CD8-positive, alpha-beta memory T cell (primary cell): ENCODE measurements around the gene PRR12. TPM values are rescaled to one million over a fixed set of nuclear protein-coding genes. Genes with fewer than 3 reads are reported as not detected.
A peak's percentile ranks its signal among the peaks of the same experiment; 100 is the strongest.

Source experiments
- CTCF ChIA-PET: fragments of 350-600 bp; sonication (Branson Sonifier 250); formaldehyde crosslinking; loops from one replicate; lab custom pipeline; 2021; ENCODE audit warnings: antibody characterized with exemption; lab: Charles Lee
- POLR2A ChIA-PET: fragments of 350-600 bp; sonication (Branson Sonifier 250); formaldehyde crosslinking; loops from one replicate; lab custom pipeline; 2021; ENCODE audit warnings: antibody characterized with exemption; lab: Charles Lee
- DNase-seq, 5 donors: peaks; one replicate each; pipeline versions ENCODE4 v3.0.0 to v3.0.0-alpha.2; 2020 to 2022; ENCODE audit warnings: mixed read lengths in 1 of 5
- H3K27ac ChIP-seq: one replicate; pipeline ENCODE4 v1.7.0; 2013; ENCODE audit warnings: low read depth, mild to moderate bottlenecking, low read length, moderate library complexity
- H3K27me3 ChIP-seq: 2 replicates; pipeline ENCODE4 v1.7.0; 2013; ENCODE audit warnings: low read length, mild to moderate bottlenecking; ENCODE audit not compliant: insufficient read depth, poor library complexity, severe bottlenecking
- H3K36me3 ChIP-seq: 2 replicates; pipeline ENCODE4 v1.7.0; 2013; ENCODE audit warnings: mild to moderate bottlenecking, low read length, moderate library complexity; ENCODE audit not compliant: insufficient read depth
- H3K4me1 ChIP-seq: 2 replicates; pipeline ENCODE4 v1.7.0; 2013; ENCODE audit warnings: mild to moderate bottlenecking, low read length, moderate library complexity; ENCODE audit not compliant: insufficient read depth
- H3K4me3 ChIP-seq: 2 replicates; pipeline ENCODE4 v1.7.0; 2013; ENCODE audit warnings: mild to moderate bottlenecking, low read length
- H3K9me3 ChIP-seq: 2 replicates; pipeline ENCODE4 v1.7.0; 2013; ENCODE audit warnings: mild to moderate bottlenecking, low read length
- H3K27ac Mint-ChIP-seq, 8 donors: one replicate each; pipeline ENCODE4 v1.8.0; 2020 to 2021; ENCODE audit warnings: mixed read lengths in 8 of 8, mild to moderate bottlenecking in 6 of 8, inconsistent platforms in 3 of 8, moderate library complexity in 3 of 8
- H3K27me3 Mint-ChIP-seq, 2 donors: one replicate each; pipeline ENCODE4 v1.8.0; 2020 to 2021; ENCODE audit warnings: mixed read lengths in 2 of 2, mild to moderate bottlenecking in 1 of 2, moderate library complexity in 1 of 2
- H3K36me3 Mint-ChIP-seq, 3 donors: one replicate each; pipeline ENCODE4 v1.8.0; 2020 to 2021; ENCODE audit warnings: mixed read lengths in 3 of 3, inconsistent platforms in 1 of 3, mild to moderate bottlenecking in 1 of 3
- H3K4me1 Mint-ChIP-seq, 3 donors: one replicate each; pipeline ENCODE4 v1.8.0; 2020 to 2021; ENCODE audit warnings: mixed read lengths in 3 of 3, inconsistent platforms in 1 of 3, mild to moderate bottlenecking in 1 of 3
- H3K4me3 Mint-ChIP-seq, 7 donors: one replicate each; pipeline ENCODE4 v1.8.0; 2020 to 2021; ENCODE audit warnings: mixed read lengths in 7 of 7, mild to moderate bottlenecking in 6 of 7, moderate library complexity in 4 of 7, inconsistent platforms in 2 of 7
- H3K9me3 Mint-ChIP-seq, 5 donors: one replicate each; pipeline ENCODE4 v1.8.0; 2020 to 2022; ENCODE audit warnings: mixed read lengths in 5 of 5, mild to moderate bottlenecking in 3 of 5, moderate library complexity in 2 of 5, inconsistent platforms in 1 of 5
- polyA plus RNA-seq: library from polyadenylated mRNA; unstranded; fragments of 300-500 nt; fragmentation: Illumina TruSeq; gene quantifications from one replicate; pipeline ENCODE4 v1.2.3, GENCODE V29; 2021
- total RNA-seq, 2 experiments: library from RNA; stranded (reverse); gene quantifications; one replicate each; pipeline ENCODE4 v1.2.3, GENCODE V29; 2021

The PRR12 gene
- total and polyA plus RNA-seq, 3 experiments from 2014 or later = 0.81 to 27.5 (median 25.9) TPM

- CTCF ChIA-PET = interaction anchor here (2.1 kb wide), 1 partner anchor 12 kb away, joined by 7 read pairs; no protein-coding TSS in a partner anchor
- Mint-ChIP-seq H3K27me3 (no peaks in the 10 kb centered on the region), H3K4me3 (peak overlapping the region in 1 of 7 donors; percentile 54), H3K9me3 (no peaks in the 10 kb centered on the region), H3K36me3 (peaks cover 0 to 88% (median 4%) of the 10 kb centered on the region in 3 donors), H3K27ac (peak overlapping the region in 3 of 8 donors; percentile 29 to 63 (median 62)), H3K4me1 (peaks cover 19 to 40% (median 21%) of the 10 kb centered on the region in 3 donors)
- H3K27ac ChIP-seq = no peak overlapping the region
- POLR2A ChIA-PET = interaction anchor here (1.0 kb wide), 1 partner anchor 16 kb away, joined by 3 read pairs; no protein-coding TSS in a partner anchor
- peaks cover 22% of the 10 kb centered on the region for H3K4me1 ChIP-seq
- no peak for DNase-seq
- no peak overlapping the region for H3K4me3 ChIP-seq
- no peaks in the 10 kb centered on the region for H3K9me3 ChIP-seq
- H3K36me3 ChIP-seq = peaks cover 45% of the 10 kb centered on the region
- no peaks in the 10 kb centered on the region for H3K27me3 ChIP-seq
Measured at GRCh38 chr19:49660338-49660961, 69.5 kb downstream of the PRR12 start.

GRCh38 chr19:49662011-49662410 is 71.0 kb downstream of the PRR12 start:
- DNase-seq = no peak
- H3K27ac Mint-ChIP-seq = peak overlapping the region in 4 of 8 donors; percentile 8 to 61 (median 27)
- no peaks in the 10 kb centered on the region for H3K9me3 Mint-ChIP-seq
- H3K9me3 ChIP-seq = no peaks in the 10 kb centered on the region
- H3K36me3 ChIP-seq = peaks cover 33% of the 10 kb centered on the region
- ChIA-PET POLR2A (interaction anchor here (3.9 kb wide), 1 partner anchor 20 kb away, joined by 61 read pairs; the partner anchor contains the start of genes RRAS and SCAF1), CTCF (no interaction called here)
- no peaks in the 10 kb centered on the region for H3K27me3 ChIP-seq
- no peaks in the 10 kb centered on the region for H3K27me3 Mint-ChIP-seq
- no peak overlapping the region for H3K4me3 ChIP-seq
- peak overlapping the region in 3 of 7 donors; percentile 10 to 48 (median 11) for H3K4me3 Mint-ChIP-seq
- peaks cover 29% of the 10 kb centered on the region for H3K4me1 ChIP-seq
- peaks cover 28 to 54% (median 33%) of the 10 kb centered on the region in 3 donors for H3K4me1 Mint-ChIP-seq
- no peak overlapping the region for H3K27ac ChIP-seq
- peaks cover 0 to 76% (median 4%) of the 10 kb centered on the region in 3 donors for H3K36me3 Mint-ChIP-seq

GRCh38 chr19:49663224-49663623 is 72.2 kb downstream of the PRR12 start:
- Histone ChIP-seq H3K9me3 (no peaks in the 10 kb centered on the region), H3K27ac (peak overlapping the region; percentile 77), H3K27me3 (no peaks in the 10 kb centered on the region), H3K36me3 (peaks cover 33% of the 10 kb centered on the region), H3K4me3 (peak overlapping the region; percentile 99), H3K4me1 (peaks cover 29% of the 10 kb centered on the region)
- ChIA-PET POLR2A (interaction anchor here (0.7 to 3.9 kb wide), 5 partner anchors 11 to 671 kb away, joined by 4 to 61 read pairs (median 14); partner anchors contain the start of genes PRMT1, RRAS and SCAF1), CTCF (interaction anchor here (1.4 to 3.7 kb wide), 3 partner anchors 11 to 22 kb away, joined by 3 to 26 read pairs (median 13); partner anchors contain the start of genes RRAS and SCAF1)
- DNase-seq = no peak
- H3K27me3 Mint-ChIP-seq = no peaks in the 10 kb centered on the region
- peak overlapping the region; percentile 95 to 99 (median 97) for H3K4me3 Mint-ChIP-seq
- peaks cover 31 to 55% (median 40%) of the 10 kb centered on the region in 3 donors for H3K4me1 Mint-ChIP-seq
- H3K27ac Mint-ChIP-seq = peak overlapping the region; percentile 74 to 100 (median 98)
- no peaks in the 10 kb centered on the region for H3K9me3 Mint-ChIP-seq
- H3K36me3 Mint-ChIP-seq = peaks cover 0 to 70% (median 4%) of the 10 kb centered on the region in 3 donors

- no peaks in the 10 kb centered on the region for H3K27me3 Mint-ChIP-seq
- H3K9me3 Mint-ChIP-seq = no peaks in the 10 kb centered on the region
- ChIA-PET POLR2A (interaction anchor here (0.6 to 3.9 kb wide), 13 partner anchors 10 to 672 kb away, joined by 3 to 61 read pairs (median 4); partner anchors contain the start of genes NOSIP, PRMT1, PRRG2 and RRAS), CTCF (interaction anchor here (0.8 to 3.7 kb wide), 6 partner anchors 10 to 159 kb away, joined by 3 to 26 read pairs (median 5); partner anchors contain the start of genes RRAS and SCAF1)
- Histone ChIP-seq H3K36me3 (peaks cover 25% of the 10 kb centered on the region), H3K9me3 (no peaks in the 10 kb centered on the region), H3K27ac (peak overlapping the region; percentile 77), H3K4me1 (peaks cover 29% of the 10 kb centered on the region), H3K4me3 (peak overlapping the region; percentile 99), H3K27me3 (no peaks in the 10 kb centered on the region)
- H3K4me1 Mint-ChIP-seq = peaks cover 31 to 52% (median 40%) of the 10 kb centered on the region in 3 donors
- peak overlapping the region; percentile 95 to 99 (median 97) for H3K4me3 Mint-ChIP-seq
- peaks cover 0 to 60% (median 4%) of the 10 kb centered on the region in 3 donors for H3K36me3 Mint-ChIP-seq
- H3K27ac Mint-ChIP-seq = peak overlapping the region; percentile 74 to 100 (median 98)
- peak; percentile 82 to 96 (median 89) for DNase-seq
Measured at GRCh38 chr19:49664171-49665035, 73.4 kb downstream of the PRR12 start.

GRCh38 chr19:49665036-49665350 is 74.0 kb downstream of the PRR12 start:
- CTCF ChIA-PET = interaction anchor here (1.6 to 3.7 kb wide), 3 partner anchors 10 to 118 kb away, joined by 4 to 26 read pairs (median 13); partner anchors contain the start of genes RRAS and SCAF1
- Histone ChIP-seq H3K4me3 (peak overlapping the region; percentile 99), H3K4me1 (peaks cover 29% of the 10 kb centered on the region), H3K36me3 (peaks cover 21% of the 10 kb centered on the region), H3K9me3 (no peaks in the 10 kb centered on the region), H3K27me3 (no peaks in the 10 kb centered on the region), H3K27ac (peak overlapping the region; percentile 77)
- POLR2A ChIA-PET = interaction anchor here (0.6 to 3.9 kb wide), 11 partner anchors 10 to 170 kb away, joined by 3 to 61 read pairs (median 4); partner anchors contain the start of genes NOSIP, PRMT1, PRRG2 and RRAS
- Mint-ChIP-seq H3K27ac (peak overlapping the region; percentile 74 to 100 (median 98)), H3K4me3 (peak overlapping the region; percentile 95 to 99 (median 97)), H3K27me3 (no peaks in the 10 kb centered on the region), H3K36me3 (peaks cover 0 to 59% (median 2%) of the 10 kb centered on the region in 3 donors), H3K9me3 (no peaks in the 10 kb centered on the region), H3K4me1 (peaks cover 31 to 49% (median 40%) of the 10 kb centered on the region in 3 donors)
- no peak for DNase-seq

- POLR2A ChIA-PET = interaction anchor here (0.6 to 3.9 kb wide), 12 partner anchors 9 to 897 kb away, joined by 3 to 61 read pairs (median 6); partner anchors contain the start of genes NOSIP, PRMT1, PRRG2 and RRAS
- H3K4me1 ChIP-seq = peaks cover 29% of the 10 kb centered on the region
- Mint-ChIP-seq H3K4me1 (peaks cover 28 to 44% (median 40%) of the 10 kb centered on the region in 3 donors), H3K36me3 (peaks cover 0 to 55% (median 0%) of the 10 kb centered on the region in 3 donors), H3K9me3 (no peaks in the 10 kb centered on the region), H3K4me3 (peak within 1 kb of the TSS; percentile 95 to 99 (median 97)), H3K27ac (peak within 1 kb of the TSS; percentile 74 to 100 (median 98)), H3K27me3 (no peaks in the 10 kb centered on the region)
- H3K27ac ChIP-seq = peak within 1 kb of the TSS; percentile 77
- DNase-seq = peak; percentile 98 to 100 (median 100)
- no peaks in the 10 kb centered on the region for H3K27me3 ChIP-seq
- CTCF ChIA-PET = interaction anchor here (1.6 to 3.7 kb wide), 3 partner anchors 9 to 118 kb away, joined by 4 to 26 read pairs (median 13); partner anchors contain the start of genes RRAS and SCAF1
- peak within 1 kb of the TSS; percentile 99 for H3K4me3 ChIP-seq
- H3K9me3 ChIP-seq = no peaks in the 10 kb centered on the region
- H3K36me3 ChIP-seq = peaks cover 16% of the 10 kb centered on the region
Measured at GRCh38 chr19:49665351-49666119, 74.6 kb downstream of the PRR12 start, which contains the start of the genes BCL2L12 and IRF3. TSS of gene BCL2L12 (plus strand) at chr19:49665933. CDS start at chr19:49666693, 760 bp downstream. TSS of gene IRF3 (minus strand) at chr19:49665857. CDS start at chr19:49664838, 1,019 bp downstream.
